ENCODE results near the gene NOXA1.

NOXA1 gene

GRCh38 chr9:137395666-137396010 lies 27.6 kb upstream of the NOXA1 start:
- Histone ChIP-seq H2BK5ac (ENCODE audit: low read depth, low read length, poor library complexity, severe bottlenecking) (no peak overlapping the region), H3K9me3 (ENCODE audit: control insufficient read depth, low read length) (peaks cover 2% of the 10 kb centered on the region), H4K91ac (ENCODE audit: low read length) (no peak overlapping the region), H3K23ac (ENCODE audit: low read length in 2 of 2) (no peak overlapping the region), H3K4me1 (ENCODE audit: control insufficient read depth, insufficient read depth, low read depth, low read length) (peaks cover 14% of the 10 kb centered on the region), H2AK5ac (ENCODE audit: low read length, severe bottlenecking) (no peak overlapping the region), H4K8ac (ENCODE audit: low read length) (no peak overlapping the region), H3K4ac (ENCODE audit: low read depth in 1 of 2, low read length in 2 of 2) (no peak overlapping the region), H3K27ac (ENCODE audit: low read length, poor library complexity, severe bottlenecking) (no peak overlapping the region), H3K4me2 (ENCODE audit: low read length, poor library complexity, severe bottlenecking) (no peak overlapping the region), H3K36me3 (ENCODE audit: control insufficient read depth in 1 of 2, insufficient read depth in 2 of 2, low read depth in 1 of 2, low read length in 2 of 2) (peaks cover 0 to 41% of the 10 kb centered on the region in 2 experiments), H3K18ac (ENCODE audit: low read depth in 1 of 2, low read length in 2 of 2) (peak overlapping the region in 1 of 2 experiments; percentile 9), H3K4me3 (ENCODE audit: insufficient read depth in 1 of 2, low read depth in 1 of 2, low read length in 2 of 2) (no peak overlapping the region), H3K79me1 (replicated peaks; ENCODE audit: low read length, poor library complexity, severe bottlenecking) (peaks cover 8% of the 10 kb centered on the region), H3K14ac (ENCODE audit: low read length in 2 of 2) (no peak overlapping the region), H3K9ac (ENCODE audit: low read length) (no peak overlapping the region), H3K27me3 (ENCODE audit: control insufficient read depth in 1 of 2, insufficient read depth in 1 of 2, low read length in 2 of 2) (no peaks in the 10 kb centered on the region), H2AFZ (ENCODE audit: low read depth, low read length) (no peak overlapping the region), H2BK12ac (ENCODE audit: low read length in 2 of 2) (no peak overlapping the region), H2BK15ac (ENCODE audit: low read depth, poor library complexity, severe bottlenecking) (no peak overlapping the region), H2BK120ac (ENCODE audit: low read depth, low read length) (no peak overlapping the region)
- DNase-seq = no peak
- 92% methylated on average over 11 of the region's 11 CpGs for WGBS

GRCh38 chr9:137396227-137396626 lies 27.0 kb upstream of the NOXA1 start:
- WGBS = 65% methylated on average over 15 of the region's 15 CpGs
- DNase-seq = peak; percentile 88

GRCh38 chr9:137396634-137397367 lies 26.4 kb upstream of the NOXA1 start:
- H3K23ac ChIP-seq (ENCODE audit: low read length in 2 of 2) = no peak overlapping the region
- no peak for DNase-seq
- H3K4me3 ChIP-seq (ENCODE audit: insufficient read depth in 1 of 2, low read depth in 1 of 2, low read length in 2 of 2) = no peak overlapping the region
- no peak overlapping the region for H4K91ac ChIP-seq (ENCODE audit: low read length)
- no peak overlapping the region for H3K4ac ChIP-seq (ENCODE audit: low read depth in 1 of 2, low read length in 2 of 2)
- 95% methylated on average over 26 of the region's 26 CpGs for WGBS
- no peak overlapping the region for H3K4me2 ChIP-seq (ENCODE audit: low read length, poor library complexity, severe bottlenecking)
- peaks cover 2% of the 10 kb centered on the region for H3K9me3 ChIP-seq (ENCODE audit: control insufficient read depth, low read length)
- H3K14ac ChIP-seq (ENCODE audit: low read length in 2 of 2) = peak overlapping the region in 1 of 2 experiments; percentile 30
- no peak overlapping the region for H2BK12ac ChIP-seq (ENCODE audit: low read length in 2 of 2)
- H2BK5ac ChIP-seq (ENCODE audit: low read depth, low read length, poor library complexity, severe bottlenecking) = no peak overlapping the region
- H3K79me1 ChIP-seq (replicated peaks; ENCODE audit: low read length, poor library complexity, severe bottlenecking) = peaks cover 8% of the 10 kb centered on the region
- no peak overlapping the region for H2AFZ ChIP-seq (ENCODE audit: low read depth, low read length)
- H3K9ac ChIP-seq (ENCODE audit: low read length) = no peak overlapping the region
- no peak overlapping the region for H2BK15ac ChIP-seq (ENCODE audit: low read depth, poor library complexity, severe bottlenecking)
- peaks cover 0 to 33% of the 10 kb centered on the region in 2 experiments for H3K36me3 ChIP-seq (ENCODE audit: control insufficient read depth in 1 of 2, insufficient read depth in 2 of 2, low read depth in 1 of 2, low read length in 2 of 2)
- no peaks in the 10 kb centered on the region for H3K27me3 ChIP-seq (ENCODE audit: control insufficient read depth in 1 of 2, insufficient read depth in 1 of 2, low read length in 2 of 2)
- no peak overlapping the region for H3K27ac ChIP-seq (ENCODE audit: low read length, poor library complexity, severe bottlenecking)
- H3K4me1 ChIP-seq (ENCODE audit: control insufficient read depth, insufficient read depth, low read depth, low read length) = peaks cover 14% of the 10 kb centered on the region
- H4K8ac ChIP-seq (ENCODE audit: low read length) = no peak overlapping the region
- no peak overlapping the region for H2AK5ac ChIP-seq (ENCODE audit: low read length, severe bottlenecking)
- H3K18ac ChIP-seq (ENCODE audit: low read depth in 1 of 2, low read length in 2 of 2) = no peak overlapping the region
- no peak overlapping the region for H2BK120ac ChIP-seq (ENCODE audit: low read depth, low read length)

More at GRCh38 chr9:137396227-137396626, 27.0 kb upstream of the NOXA1 start:
- peaks cover 14% of the 10 kb centered on the region for H3K4me1 ChIP-seq (ENCODE audit: control insufficient read depth, insufficient read depth, low read depth, low read length)
- H3K27me3 ChIP-seq (ENCODE audit: control insufficient read depth in 1 of 2, insufficient read depth in 1 of 2, low read length in 2 of 2) = no peaks in the 10 kb centered on the region
- no peak overlapping the region for H3K4me3 ChIP-seq (ENCODE audit: insufficient read depth in 1 of 2, low read depth in 1 of 2, low read length in 2 of 2)
- no peak overlapping the region for H2BK120ac ChIP-seq (ENCODE audit: low read depth, low read length)
- no peak overlapping the region for H3K4me2 ChIP-seq (ENCODE audit: low read length, poor library complexity, severe bottlenecking)
- no peak overlapping the region for H2BK12ac ChIP-seq (ENCODE audit: low read length in 2 of 2)
- H3K9ac ChIP-seq (ENCODE audit: low read length) = no peak overlapping the region
- H3K14ac ChIP-seq (ENCODE audit: low read length in 2 of 2) = no peak overlapping the region
- H4K91ac ChIP-seq (ENCODE audit: low read length) = no peak overlapping the region
- peaks cover 0 to 35% of the 10 kb centered on the region in 2 experiments for H3K36me3 ChIP-seq (ENCODE audit: control insufficient read depth in 1 of 2, insufficient read depth in 2 of 2, low read depth in 1 of 2, low read length in 2 of 2)
- H2BK15ac ChIP-seq (ENCODE audit: low read depth, poor library complexity, severe bottlenecking) = no peak overlapping the region
- no peak overlapping the region for H2BK5ac ChIP-seq (ENCODE audit: low read depth, low read length, poor library complexity, severe bottlenecking)
- no peak overlapping the region for H2AFZ ChIP-seq (ENCODE audit: low read depth, low read length)
- no peak overlapping the region for H3K4ac ChIP-seq (ENCODE audit: low read depth in 1 of 2, low read length in 2 of 2)
- no peak overlapping the region for H3K18ac ChIP-seq (ENCODE audit: low read depth in 1 of 2, low read length in 2 of 2)
- H3K79me1 ChIP-seq (replicated peaks; ENCODE audit: low read length, poor library complexity, severe bottlenecking) = peaks cover 8% of the 10 kb centered on the region
- no peak overlapping the region for H3K27ac ChIP-seq (ENCODE audit: low read length, poor library complexity, severe bottlenecking)
- H4K8ac ChIP-seq (ENCODE audit: low read length) = no peak overlapping the region
- H3K9me3 ChIP-seq (ENCODE audit: control insufficient read depth, low read length) = peaks cover 2% of the 10 kb centered on the region
- H2AK5ac ChIP-seq (ENCODE audit: low read length, severe bottlenecking) = no peak overlapping the region
- H3K23ac ChIP-seq (ENCODE audit: low read length in 2 of 2) = no peak overlapping the region

GRCh38 chr9:137397675-137398423 lies 25.3 kb upstream of the NOXA1 start:
- no peak overlapping the region for H4K91ac ChIP-seq (ENCODE audit: low read length)
- H2BK120ac ChIP-seq (ENCODE audit: low read depth, low read length) = no peak overlapping the region
- H2AK5ac ChIP-seq (ENCODE audit: low read length, severe bottlenecking) = no peak overlapping the region
- no peaks in the 10 kb centered on the region for H3K27me3 ChIP-seq (ENCODE audit: control insufficient read depth in 1 of 2, insufficient read depth in 1 of 2, low read length in 2 of 2)
- no peak overlapping the region for H3K27ac ChIP-seq (ENCODE audit: low read length, poor library complexity, severe bottlenecking)
- H3K4me1 ChIP-seq (ENCODE audit: control insufficient read depth, insufficient read depth, low read depth, low read length) = peaks cover 15% of the 10 kb centered on the region
- no peak overlapping the region for H2BK12ac ChIP-seq (ENCODE audit: low read length in 2 of 2)
- no peak overlapping the region for H2BK5ac ChIP-seq (ENCODE audit: low read depth, low read length, poor library complexity, severe bottlenecking)
- H2AFZ ChIP-seq (ENCODE audit: low read depth, low read length) = no peak overlapping the region
- peaks cover 0 to 25% of the 10 kb centered on the region in 2 experiments for H3K36me3 ChIP-seq (ENCODE audit: control insufficient read depth in 1 of 2, insufficient read depth in 2 of 2, low read depth in 1 of 2, low read length in 2 of 2)
- no peak overlapping the region for H3K4ac ChIP-seq (ENCODE audit: low read depth in 1 of 2, low read length in 2 of 2)
- peaks cover 8% of the 10 kb centered on the region for H3K79me1 ChIP-seq (replicated peaks; ENCODE audit: low read length, poor library complexity, severe bottlenecking)
- WGBS = 95% methylated on average over 19 of the region's 20 CpGs
- no peak overlapping the region for H3K14ac ChIP-seq (ENCODE audit: low read length in 2 of 2)
- DNase-seq = no peak
- H3K18ac ChIP-seq (ENCODE audit: low read depth in 1 of 2, low read length in 2 of 2) = no peak overlapping the region
- peaks cover 2% of the 10 kb centered on the region for H3K9me3 ChIP-seq (ENCODE audit: control insufficient read depth, low read length)
- H3K4me2 ChIP-seq (ENCODE audit: low read length, poor library complexity, severe bottlenecking) = no peak overlapping the region
- no peak overlapping the region for H2BK15ac ChIP-seq (ENCODE audit: low read depth, poor library complexity, severe bottlenecking)
- no peak overlapping the region for H3K9ac ChIP-seq (ENCODE audit: low read length)
- no peak overlapping the region for H3K4me3 ChIP-seq (ENCODE audit: insufficient read depth in 1 of 2, low read depth in 1 of 2, low read length in 2 of 2)
- no peak overlapping the region for H4K8ac ChIP-seq (ENCODE audit: low read length)
- H3K23ac ChIP-seq (ENCODE audit: low read length in 2 of 2) = no peak overlapping the region
